ENCODE measurements around the gene KCNG2. TPM values are rescaled to one million over a fixed set of nuclear protein-coding genes. Genes with fewer than 3 reads are reported as not detected.

Gene KCNG2
- total and polyA plus RNA-seq, 2 of the 13 experiments (the other 11 are each of a cell fraction or from before 2014, with no cell fraction given), result not detected

- no peak for FAIRE-seq
- H3K27me3 ChIP-seq (ENCODE audit: control insufficient read depth in 1 of 2, insufficient read depth in 2 of 2, low read length in 2 of 2), result peaks cover 3 to 25% of the 10 kb centered on the region in 2 experiments; a peak in 3 of 5 replicates
- ChIA-PET POLR2A (no interaction called here), CTCF (ENCODE audit: low intra/inter-chr PET ratio, low total read pairs) (no interaction called here)
- intact Hi-C loops (cut with micrococcal nuclease; ENCODE audit: unreplicated experiment), result no loop called here
- no peak overlapping the region for H3K9ac ChIP-seq (ENCODE audit: insufficient read depth, low read depth, low read length)
- no peak overlapping the region for H3K4me2 ChIP-seq (ENCODE audit: low read depth, low read length)
- no peak overlapping the region for H2AFZ ChIP-seq (ENCODE audit: low read length)
- no peaks in the 10 kb centered on the region for H3K9me3 ChIP-seq (ENCODE audit: low read length)
- H3K79me2 ChIP-seq (ENCODE audit: insufficient read depth, low read length), result no peaks in the 10 kb centered on the region
- BruUV-seq (replicated peaks), result no TSS peak
- no peaks in the 10 kb centered on the region for H4K20me1 ChIP-seq (ENCODE audit: insufficient read depth, low read length)
- H3K36me3 ChIP-seq (replicated peaks in 1 of 2; ENCODE audit: control insufficient read depth in 1 of 2, insufficient read depth in 2 of 2, low read length in 2 of 2), result no peaks in the 10 kb centered on the region
- no peak overlapping the region for H3K4me3 ChIP-seq (replicated peaks in 1 of 3; ENCODE audit: insufficient read depth in 1 of 3, low read depth in 2 of 3, low read length in 3 of 3)
- in situ Hi-C loops (cut with HindIII; ENCODE audit: extremely low pct_ligation_motif_present, low pct_unique_long_range_greater_than_20kb), result no loop called here
- no peak for ATAC-seq
- WGBS (ENCODE audit: low lambda C conversion rate), result 79% methylated on average over 16 of the region's 16 CpGs
- TF ChIP-seq ZSCAN25 (CRISPR knock-in tag; IDR thresholded peaks at IDR 0.05), result no peak
- no peak for TF ChIP-seq JUNB (CRISPR knock-in tag; IDR thresholded peaks at IDR 0.05; ENCODE audit: borderline replicate concordance)
- no peak for TF ChIP-seq NFRKB (IDR thresholded peaks at IDR 0.05)
- no peak for TF ChIP-seq MIER2 (CRISPR knock-in tag; IDR thresholded peaks at IDR 0.05)
- no peak for TF ChIP-seq SP1 (IDR thresholded peaks at IDR 0.05)
- no peak for TF ChIP-seq SP1 (CRISPR knock-in tag; IDR thresholded peaks at IDR 0.05)
- TF ChIP-seq GPN1 (CRISPR knock-in tag; IDR thresholded peaks at IDR 0.05; ENCODE audit: borderline replicate concordance), result no peak
- TF ChIP-seq CHD4 (IDR thresholded peaks at IDR 0.05; ENCODE audit: borderline replicate concordance, low read length), result no peak
- TF ChIP-seq ATF6 (CRISPR knock-in tag; conservative IDR thresholded peaks at IDR 0.05), result no peak
- no peak for TF ChIP-seq ZNF710 (CRISPR knock-in tag; IDR thresholded peaks at IDR 0.05; ENCODE audit: borderline replicate concordance)
- no peak for TF ChIP-seq RAD21 (CRISPR knock-in tag; IDR thresholded peaks at IDR 0.05)
- no peak for TF ChIP-seq RBM39 (IDR thresholded peaks at IDR 0.05; ENCODE audit: low read depth, low read length, poor library complexity, severe bottlenecking)
- TF ChIP-seq, protein P1, sequence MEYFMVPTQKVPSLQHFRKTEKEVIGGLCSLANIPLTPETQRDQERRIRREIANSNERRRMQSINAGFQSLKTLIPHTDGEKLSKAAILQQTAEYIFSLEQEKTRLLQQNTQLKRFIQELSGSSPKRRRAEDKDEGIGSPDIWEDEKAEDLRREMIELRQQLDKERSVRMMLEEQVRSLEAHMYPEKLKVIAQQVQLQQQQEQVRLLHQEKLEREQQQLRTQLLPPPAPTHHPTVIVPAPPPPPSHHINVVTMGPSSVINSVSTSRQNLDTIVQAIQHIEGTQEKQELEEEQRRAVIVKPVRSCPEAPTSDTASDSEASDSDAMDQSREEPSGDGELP (IDR thresholded peaks at IDR 0.05; ENCODE audit: borderline replicate concordance, low read depth), result no peak
- TF ChIP-seq HOXD1 (CRISPR knock-in tag; IDR thresholded peaks at IDR 0.05), result no peak
- TF ChIP-seq ZNF747 (CRISPR knock-in tag; IDR thresholded peaks at IDR 0.05; ENCODE audit: borderline replicate concordance), result no peak
- no peak for TF ChIP-seq ZNF776 (CRISPR knock-in tag; IDR thresholded peaks at IDR 0.05)
- TF ChIP-seq MAFG (CRISPR knock-in tag; IDR thresholded peaks at IDR 0.05), result no peak
- TF ChIP-seq SNAI1 (CRISPR knock-in tag; IDR thresholded peaks at IDR 0.05; ENCODE audit: borderline replicate concordance), result no peak
- no peak for DNase-seq (ENCODE audit: low spot score)
- no peak overlapping the region for H3K27ac ChIP-seq (ENCODE audit: extremely low read length, insufficient read depth, low read length)
- H3K4me1 ChIP-seq (ENCODE audit: insufficient read depth, low read length), result peaks cover 34% of the 10 kb centered on the region
Measured at GRCh38 chr18:79850731-79851130, 53.0 kb downstream of the KCNG2 start.

All from HepG2 (cell line).